DMS79 treated with DMSO at 0.1 percent for 48 hours (cell line): Measurements from ENCODE around the gene BTF3.

Experiments used
- DNase-seq: peaks from one replicate; lab custom pipeline; 2025; lab: John Stamatoyannopoulos, UW

BTF3 gene

GRCh38 chr5:73525606-73526203, 27.5 kb downstream of the BTF3 start:
- DNase-seq = no peak

DNA sequence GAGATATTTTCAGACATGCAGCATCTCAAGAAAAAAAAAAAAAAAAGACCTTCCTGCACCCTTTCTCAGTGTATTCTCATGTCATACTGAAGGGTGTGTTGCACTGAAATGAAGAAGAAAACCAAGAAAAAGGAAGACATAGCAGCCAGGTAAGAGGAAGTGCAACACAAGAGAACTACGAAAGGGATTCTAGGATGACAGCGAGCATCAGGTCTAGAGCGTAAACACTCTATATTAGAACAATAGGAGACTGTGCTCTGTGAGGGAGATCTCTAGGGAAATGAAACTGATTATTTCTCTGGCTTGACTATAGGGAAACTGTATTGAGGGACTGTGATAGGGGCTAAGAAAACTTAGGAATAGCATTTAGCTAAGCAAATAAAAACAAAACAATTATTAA, 30.0 kb downstream of the BTF3 start:
- no peak for DNase-seq

- DNase-seq = no peak
These were observed 30.8 kb downstream of the BTF3 start for GRCh38 chr5:73529081-73529480.

GRCh38 chr5:73531356-73531755, 33.1 kb downstream of the BTF3 start:
- no peak for DNase-seq

GRCh38 chr5:73532195-73532594, 34.0 kb downstream of the BTF3 start:
- DNase-seq = no peak

GRCh38 chr5:73534011-73534644, 35.9 kb downstream of the BTF3 start:
- no peak for DNase-seq

DNA sequence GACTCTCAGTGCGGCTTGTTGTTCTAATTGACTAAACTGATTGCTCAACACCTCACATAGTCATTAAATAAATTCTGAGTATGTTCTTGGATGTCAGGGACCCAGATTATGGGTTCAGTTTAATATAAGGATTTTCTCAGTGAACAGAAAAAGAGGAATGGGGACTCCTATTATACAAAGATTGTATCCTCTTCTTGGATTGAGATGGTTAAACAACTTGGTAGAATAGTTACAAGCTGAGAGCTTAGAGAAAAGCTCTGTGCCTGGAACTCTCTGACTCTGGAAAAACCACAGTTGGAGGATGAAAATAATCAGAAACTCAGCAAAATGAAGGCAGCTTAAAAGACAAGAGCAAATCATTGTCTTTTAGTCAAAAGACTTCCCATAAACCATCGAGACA, 36.7 kb downstream of the BTF3 start:
- DNase-seq = no peak

- DNase-seq = no peak
These were observed 41.5 kb downstream of the BTF3 start for GRCh38 chr5:73539730-73540129.

- DNase-seq = no peak
These were observed 42.0 kb downstream of the BTF3 start for GRCh38 chr5:73540192-73540591.

DNA sequence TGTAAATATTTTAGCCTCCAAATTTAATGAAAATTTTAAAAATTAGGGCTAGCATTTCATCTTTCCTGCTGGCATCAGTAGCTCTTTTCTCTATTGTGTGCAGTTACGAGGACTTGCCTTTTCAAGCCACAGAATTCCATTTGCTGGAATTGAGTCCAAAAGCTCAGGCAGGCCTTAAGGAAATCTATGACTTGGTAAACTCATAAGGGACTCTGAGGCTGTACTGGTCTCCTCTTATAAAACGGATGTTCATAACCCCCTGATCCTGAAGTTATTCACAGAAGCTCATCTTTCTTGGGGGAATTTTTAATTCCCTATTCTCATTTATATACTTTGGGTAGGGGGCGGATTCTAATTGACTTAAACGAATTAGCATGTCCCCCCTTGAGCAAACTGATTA, 43.8 kb downstream of the BTF3 start:
- no peak for DNase-seq

DNA sequence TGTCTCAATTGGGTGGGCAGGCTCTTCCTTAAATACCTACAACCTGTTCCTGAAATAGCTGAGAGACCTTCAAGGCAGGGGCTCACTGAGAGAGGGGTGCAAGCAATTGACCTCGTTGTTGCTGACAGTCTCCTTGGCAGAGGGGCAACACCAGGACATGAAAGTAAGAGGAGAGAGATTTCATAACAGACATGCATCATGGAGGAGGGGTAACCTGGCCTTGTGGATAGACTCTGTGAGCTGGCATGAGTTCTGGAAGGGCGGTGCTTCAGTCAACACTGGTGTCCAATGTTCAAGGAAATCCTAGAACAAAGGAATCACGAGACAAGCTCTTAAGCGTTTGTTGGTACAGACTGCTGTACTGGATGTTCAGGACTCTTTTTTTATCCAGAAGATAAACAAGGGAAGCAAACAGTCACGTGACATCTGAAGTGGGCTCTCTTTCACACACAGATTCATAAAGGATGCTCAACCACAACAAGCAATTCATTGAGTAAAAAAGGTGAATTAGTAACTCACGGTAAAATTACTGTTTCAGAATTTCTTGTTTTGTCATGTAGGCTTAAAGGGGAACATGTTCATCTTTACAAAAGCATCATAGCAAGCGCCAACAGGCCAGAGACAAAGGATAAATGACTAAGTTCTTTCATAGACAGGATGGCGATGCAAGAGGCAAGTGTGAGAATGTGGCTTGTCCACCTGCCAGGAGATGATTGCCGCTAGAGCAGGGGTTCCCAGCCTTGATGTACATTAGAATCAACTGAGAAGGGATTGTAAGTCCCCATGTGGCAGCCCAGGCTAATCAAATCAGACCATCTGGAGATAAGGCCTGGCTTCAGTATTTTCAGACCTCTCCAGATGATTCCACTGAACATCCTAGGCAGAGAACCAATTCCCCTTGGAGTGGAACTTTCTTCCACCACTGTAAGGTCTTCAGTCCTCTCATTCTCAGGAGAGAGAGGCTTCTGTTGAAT, 46.5 kb downstream of the BTF3 start:
- peak; percentile 38 for DNase-seq

DNA sequence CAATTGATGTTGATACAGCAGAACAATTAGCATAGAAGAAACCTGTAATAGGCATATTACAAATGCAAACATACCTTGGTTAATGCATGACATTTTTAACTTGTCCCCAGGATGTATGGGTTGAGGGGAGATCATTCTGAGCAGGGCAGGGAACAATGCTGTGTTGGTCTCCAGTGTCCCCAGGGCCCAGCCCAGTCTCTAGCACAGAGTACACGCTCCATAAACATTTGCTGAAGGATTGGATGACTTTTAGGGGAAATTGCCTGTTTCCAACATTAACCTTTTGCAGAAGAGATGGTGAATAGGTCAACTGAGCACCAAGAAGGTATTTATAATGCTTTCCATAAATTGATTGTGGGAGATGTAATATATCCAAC, 47.1 kb downstream of the BTF3 start:
- DNase-seq = no peak

DNA sequence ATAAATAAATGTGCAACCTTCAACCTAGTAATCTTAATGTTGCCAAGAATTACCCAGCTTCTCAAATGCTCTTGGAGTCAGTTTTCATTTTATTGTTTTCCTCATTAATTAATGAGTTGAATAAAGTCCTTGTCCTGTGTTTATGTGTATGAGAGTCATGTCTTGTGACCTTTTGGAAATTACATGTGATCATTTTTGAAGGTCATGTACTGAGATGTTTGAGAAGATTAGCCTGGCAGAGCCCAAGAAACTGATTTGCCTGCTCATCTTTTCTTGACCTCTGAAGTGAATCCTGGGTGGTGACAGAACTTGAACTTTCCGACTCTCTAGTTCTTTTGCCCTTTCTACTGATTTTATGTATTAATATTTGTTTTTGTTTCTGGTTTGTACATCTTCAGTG, 51.8 kb downstream of the BTF3 start:
- DNase-seq = no peak

- no peak for DNase-seq
These were observed 54.4 kb downstream of the BTF3 start for GRCh38 chr5:73552642-73553041.
